ENCODE data around the gene ST3GAL4. TPM values are rescaled to one million over a fixed set of nuclear protein-coding genes. Genes with fewer than 3 reads are reported as not detected.

The ST3GAL4 gene
- polyA plus RNA-seq, 1 donor (not counting 4 experiments of a cell fraction or from before 2014, with no cell fraction given), result 24.6 TPM

DNA sequence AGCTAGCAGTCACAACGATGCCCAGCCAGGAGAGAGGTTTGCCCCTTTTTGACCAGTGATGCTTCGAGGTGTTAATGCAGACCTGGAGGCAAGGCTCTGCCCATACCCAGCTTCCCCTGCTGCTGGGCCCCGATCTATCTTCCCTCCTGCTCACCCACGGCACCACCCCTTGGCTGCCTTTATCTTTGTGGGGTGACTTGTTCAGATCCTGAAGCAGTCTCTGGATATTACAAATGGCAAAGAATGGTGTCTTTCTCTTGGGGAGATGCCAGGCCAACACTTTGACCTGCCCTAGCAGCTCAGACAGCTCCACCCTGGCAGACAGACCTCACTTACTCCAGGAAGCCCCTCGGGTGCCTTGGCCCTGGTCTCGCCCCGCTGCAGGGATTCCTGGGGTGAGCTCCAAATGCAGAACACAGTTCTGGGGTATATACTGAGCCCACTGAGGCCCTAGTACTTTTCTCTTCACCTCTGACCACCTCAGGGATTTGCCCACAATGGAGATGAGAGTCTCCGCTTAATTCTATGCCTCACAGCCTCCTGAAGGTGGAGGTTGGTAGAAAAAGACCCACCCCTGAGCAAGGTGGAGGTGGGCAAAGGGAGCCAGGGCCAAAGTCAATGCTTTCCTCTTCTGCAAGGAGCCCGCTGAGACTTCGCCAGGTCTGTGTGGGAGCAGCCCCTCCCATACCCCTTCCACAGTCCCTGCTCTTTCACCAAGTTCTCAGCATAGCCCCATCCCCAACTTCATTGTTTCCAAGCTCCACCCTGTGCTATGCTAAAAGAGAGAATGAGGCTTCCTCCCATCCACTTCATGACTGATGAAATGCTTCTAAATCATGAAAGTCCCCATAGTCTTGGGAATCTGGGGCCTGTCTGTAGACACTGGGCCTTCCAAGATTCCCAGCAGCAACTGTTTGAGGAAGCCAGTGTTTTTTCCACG, 11.1 kb upstream of the ST3GAL4 start:
- DNase-seq (ENCODE audit: low read depth, low spot score), result no peak

DNA sequence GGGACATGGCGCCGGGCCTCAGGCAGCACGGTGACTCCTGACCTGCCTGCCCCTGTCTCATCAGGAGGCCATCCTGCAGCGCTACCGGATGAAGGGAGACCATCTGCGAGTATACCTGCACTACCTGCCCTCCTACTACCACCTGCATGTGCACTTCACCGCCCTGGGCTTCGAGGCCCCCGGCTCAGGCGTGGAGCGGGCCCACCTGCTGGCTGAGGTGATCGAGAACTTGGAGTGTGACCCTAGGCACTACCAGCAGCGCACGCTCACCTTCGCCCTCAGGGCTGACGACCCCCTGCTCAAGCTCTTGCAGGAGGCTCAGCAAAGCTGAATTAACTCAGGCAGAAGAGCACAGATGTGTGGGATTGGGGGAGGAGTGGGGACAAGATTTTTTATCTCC, 10.2 kb upstream of the ST3GAL4 start:
- Histone ChIP-seq H2AFZ (ENCODE audit: control insufficient read depth, low read length) (no peak overlapping the region), H3K27me3 (ENCODE audit: control insufficient read depth, extremely low read depth, insufficient read depth, low read length) (no peaks in the 10 kb centered on the region), H3K79me2 (ENCODE audit: control insufficient read depth, insufficient read depth, low read length) (peaks cover 22% of the 10 kb centered on the region), H3K4me1 (ENCODE audit: control insufficient read depth, extremely low read depth, insufficient read depth, low read length) (peaks cover 34% of the 10 kb centered on the region), H4K20me1 (ENCODE audit: control insufficient read depth, extremely low read depth, insufficient read depth, low read length) (no peaks in the 10 kb centered on the region), H3K4me3 (ENCODE audit: control insufficient read depth in 2 of 3, extremely low read depth in 1 of 3, insufficient read depth in 2 of 3, low read depth in 1 of 3, low read length in 3 of 3) (no peak overlapping the region), H3K4me2 (ENCODE audit: control insufficient read depth, extremely low read depth, insufficient read depth, low read depth, low read length) (no peak overlapping the region), H3K9me3 (ENCODE audit: control insufficient read depth, low read depth, low read length) (no peaks in the 10 kb centered on the region), H3K27ac (ENCODE audit: control insufficient read depth, insufficient read depth, low read length) (peak overlapping the region; percentile 28), H3K36me3 (ENCODE audit: control insufficient read depth in 2 of 2, extremely low read depth in 1 of 2, insufficient read depth in 2 of 2, low read length in 2 of 2) (peaks cover 6 to 11% of the 10 kb centered on the region in 2 experiments), H3K9ac (ENCODE audit: control insufficient read depth, extremely low read depth, insufficient read depth, low read length) (no peak overlapping the region), H3K9me1 (ENCODE audit: control insufficient read depth, extremely low read depth, insufficient read depth, low read length) (peaks cover 3% of the 10 kb centered on the region)
- dilution Hi-C loops (cut with MboI; ENCODE audit: extremely low pct_ligation_motif_present, low sequenced_read_pairs), result no loop called here
- no peak for FAIRE-seq
- DNase-seq (ENCODE audit: low read depth, low spot score), result no peak
- TF ChIP-seq EZH2 (IDR thresholded peaks at IDR 0.05; ENCODE audit: low read length), result no peak
- TF ChIP-seq, protein P1, sequence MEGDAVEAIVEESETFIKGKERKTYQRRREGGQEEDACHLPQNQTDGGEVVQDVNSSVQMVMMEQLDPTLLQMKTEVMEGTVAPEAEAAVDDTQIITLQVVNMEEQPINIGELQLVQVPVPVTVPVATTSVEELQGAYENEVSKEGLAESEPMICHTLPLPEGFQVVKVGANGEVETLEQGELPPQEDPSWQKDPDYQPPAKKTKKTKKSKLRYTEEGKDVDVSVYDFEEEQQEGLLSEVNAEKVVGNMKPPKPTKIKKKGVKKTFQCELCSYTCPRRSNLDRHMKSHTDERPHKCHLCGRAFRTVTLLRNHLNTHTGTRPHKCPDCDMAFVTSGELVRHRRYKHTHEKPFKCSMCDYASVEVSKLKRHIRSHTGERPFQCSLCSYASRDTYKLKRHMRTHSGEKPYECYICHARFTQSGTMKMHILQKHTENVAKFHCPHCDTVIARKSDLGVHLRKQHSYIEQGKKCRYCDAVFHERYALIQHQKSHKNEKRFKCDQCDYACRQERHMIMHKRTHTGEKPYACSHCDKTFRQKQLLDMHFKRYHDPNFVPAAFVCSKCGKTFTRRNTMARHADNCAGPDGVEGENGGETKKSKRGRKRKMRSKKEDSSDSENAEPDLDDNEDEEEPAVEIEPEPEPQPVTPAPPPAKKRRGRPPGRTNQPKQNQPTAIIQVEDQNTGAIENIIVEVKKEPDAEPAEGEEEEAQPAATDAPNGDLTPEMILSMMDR (optimal IDR thresholded peaks at IDR 0.05 in 1 of 3, IDR thresholded peaks at IDR 0.05 in 1 of 3, conservative IDR thresholded peaks at IDR 0.05 in 1 of 3; ENCODE audit: extremely low read depth in 1 of 3, insufficient read depth in 2 of 3, low read length in 3 of 3), result no peak

More for the DNA sequence above, 11.1 kb upstream of the ST3GAL4 start:
- FAIRE-seq, result no peak
- Histone ChIP-seq H3K9me3 (ENCODE audit: control insufficient read depth, low read depth, low read length) (no peaks in the 10 kb centered on the region), H3K27ac (ENCODE audit: control insufficient read depth, insufficient read depth, low read length) (no peak overlapping the region), H3K9ac (ENCODE audit: control insufficient read depth, extremely low read depth, insufficient read depth, low read length) (no peak overlapping the region), H3K4me1 (ENCODE audit: control insufficient read depth, extremely low read depth, insufficient read depth, low read length) (peaks cover 34% of the 10 kb centered on the region), H3K27me3 (ENCODE audit: control insufficient read depth, extremely low read depth, insufficient read depth, low read length) (no peaks in the 10 kb centered on the region), H3K9me1 (ENCODE audit: control insufficient read depth, extremely low read depth, insufficient read depth, low read length) (peaks cover 3% of the 10 kb centered on the region), H3K4me2 (ENCODE audit: control insufficient read depth, extremely low read depth, insufficient read depth, low read depth, low read length) (no peak overlapping the region), H2AFZ (ENCODE audit: control insufficient read depth, low read length) (no peak overlapping the region), H3K4me3 (ENCODE audit: control insufficient read depth in 2 of 3, extremely low read depth in 1 of 3, insufficient read depth in 2 of 3, low read depth in 1 of 3, low read length in 3 of 3) (no peak overlapping the region), H4K20me1 (ENCODE audit: control insufficient read depth, extremely low read depth, insufficient read depth, low read length) (no peaks in the 10 kb centered on the region), H3K36me3 (ENCODE audit: control insufficient read depth in 2 of 2, extremely low read depth in 1 of 2, insufficient read depth in 2 of 2, low read length in 2 of 2) (peaks cover 9 to 11% of the 10 kb centered on the region in 2 experiments), H3K79me2 (ENCODE audit: control insufficient read depth, insufficient read depth, low read length) (peaks cover 18% of the 10 kb centered on the region)
- dilution Hi-C loops (cut with MboI; ENCODE audit: extremely low pct_ligation_motif_present, low sequenced_read_pairs), result no loop called here
- TF ChIP-seq, protein P1 (optimal IDR thresholded peaks at IDR 0.05 in 1 of 3, IDR thresholded peaks at IDR 0.05 in 1 of 3, conservative IDR thresholded peaks at IDR 0.05 in 1 of 3; ENCODE audit: extremely low read depth in 1 of 3, insufficient read depth in 2 of 3, low read length in 3 of 3), result no peak
- no peak for TF ChIP-seq EZH2 (IDR thresholded peaks at IDR 0.05; ENCODE audit: low read length)
